ENCODE measurements around the gene REG4.

The REG4 gene

GRCh38 chr1:119794876-119795240 is 16.4 kb downstream of the REG4 start:
- Histone ChIP-seq H3K4me3 (ENCODE audit: low read length) (no peak overlapping the region), H4K20me1 (ENCODE audit: control insufficient read depth, insufficient read depth, low read depth, low read length) (no peaks in the 10 kb centered on the region), H3K4me1 (ENCODE audit: control insufficient read depth, low read length) (no peaks in the 10 kb centered on the region), H3K27me3 (ENCODE audit: control insufficient read depth, low read length) (no peaks in the 10 kb centered on the region; the same call in 1 of the 2 replicates), H3K27ac (ENCODE audit: low read depth, low read length) (no peak overlapping the region), H3F3A (ENCODE audit: control insufficient read depth, insufficient read depth) (no peaks in the 10 kb centered on the region), H3K79me2 (ENCODE audit: control insufficient read depth, low read length) (no peaks in the 10 kb centered on the region), H3K4me2 (ENCODE audit: low read length) (no peak overlapping the region), H3K9me2 (replicated peaks; ENCODE audit: control insufficient read depth, low read length) (no peaks in the 10 kb centered on the region), H3K36me3 (ENCODE audit: control insufficient read depth, low read length) (no peaks in the 10 kb centered on the region), H3K9me3 (ENCODE audit: control insufficient read depth, insufficient read depth, low read length) (no peaks in the 10 kb centered on the region)
- TF ChIP-seq CTCF (IDR thresholded peaks at IDR 0.05; ENCODE audit: low read depth, low read length, poor library complexity, severe bottlenecking), result no peak
- no peak for TF ChIP-seq EZH2phosphoT487 (IDR thresholded peaks at IDR 0.05; ENCODE audit: borderline replicate concordance, low read length)

GRCh38 chr1:119794230-119794875 is 16.9 kb downstream of the REG4 start:
- Histone ChIP-seq H3K4me1 (ENCODE audit: control insufficient read depth, low read length) (no peaks in the 10 kb centered on the region), H3K27me3 (ENCODE audit: control insufficient read depth, low read length) (no peaks in the 10 kb centered on the region; the same call in 1 of the 2 replicates), H3K9me2 (replicated peaks; ENCODE audit: control insufficient read depth, low read length) (no peaks in the 10 kb centered on the region), H3K4me3 (ENCODE audit: low read length) (no peak overlapping the region), H3K9me3 (ENCODE audit: control insufficient read depth, insufficient read depth, low read length) (no peaks in the 10 kb centered on the region), H3K79me2 (ENCODE audit: control insufficient read depth, low read length) (no peaks in the 10 kb centered on the region), H3F3A (ENCODE audit: control insufficient read depth, insufficient read depth) (no peaks in the 10 kb centered on the region), H3K36me3 (ENCODE audit: control insufficient read depth, low read length) (no peaks in the 10 kb centered on the region), H3K4me2 (ENCODE audit: low read length) (no peak overlapping the region), H4K20me1 (ENCODE audit: control insufficient read depth, insufficient read depth, low read depth, low read length) (no peaks in the 10 kb centered on the region), H3K27ac (ENCODE audit: low read depth, low read length) (no peak overlapping the region)
- no peak for TF ChIP-seq EZH2phosphoT487 (IDR thresholded peaks at IDR 0.05; ENCODE audit: borderline replicate concordance, low read length)
- no peak for TF ChIP-seq CTCF (IDR thresholded peaks at IDR 0.05; ENCODE audit: low read depth, low read length, poor library complexity, severe bottlenecking)

GRCh38 chr1:119791377-119791776 is 19.9 kb downstream of the REG4 start:
- H3K27ac ChIP-seq (ENCODE audit: low read depth, low read length), result no peak overlapping the region
- H4K20me1 ChIP-seq (ENCODE audit: control insufficient read depth, insufficient read depth, low read depth, low read length), result no peaks in the 10 kb centered on the region
- no peaks in the 10 kb centered on the region; the same call in none of the 2 replicates for H3K27me3 ChIP-seq (ENCODE audit: control insufficient read depth, low read length)
- no peaks in the 10 kb centered on the region for H3K36me3 ChIP-seq (ENCODE audit: control insufficient read depth, low read length)
- no peak overlapping the region for H3K4me2 ChIP-seq (ENCODE audit: low read length)
- no peaks in the 10 kb centered on the region for H3K9me2 ChIP-seq (replicated peaks; ENCODE audit: control insufficient read depth, low read length)
- TF ChIP-seq EZH2phosphoT487 (IDR thresholded peaks at IDR 0.05; ENCODE audit: borderline replicate concordance, low read length), result no peak
- no peak for TF ChIP-seq CTCF (IDR thresholded peaks at IDR 0.05; ENCODE audit: low read depth, low read length, poor library complexity, severe bottlenecking)
- no peak overlapping the region for H3K4me3 ChIP-seq (ENCODE audit: low read length)
- H3F3A ChIP-seq (ENCODE audit: control insufficient read depth, insufficient read depth), result no peaks in the 10 kb centered on the region
- H3K4me1 ChIP-seq (ENCODE audit: control insufficient read depth, low read length), result no peaks in the 10 kb centered on the region
- H3K9me3 ChIP-seq (ENCODE audit: control insufficient read depth, insufficient read depth, low read length), result no peaks in the 10 kb centered on the region
- H3K79me2 ChIP-seq (ENCODE audit: control insufficient read depth, low read length), result no peaks in the 10 kb centered on the region
